GM19467 (cell line): ENCODE measurements around the gene COPG2.
"Not testable (repeated sequence)": the region's sequence is repeated elsewhere in the genome, so short reads cannot be mapped to it uniquely, and the experiment has no call there.

Experiments used
- ATAC-seq: cut with Tn5 transposase; IDR thresholded peaks from one replicate; pipeline ENCODE4 v1.9.1; 2021; ENCODE audit warnings: mild to moderate bottlenecking, moderate library complexity; ENCODE audit not compliant: unreplicated experiment

Gene COPG2, protein sequence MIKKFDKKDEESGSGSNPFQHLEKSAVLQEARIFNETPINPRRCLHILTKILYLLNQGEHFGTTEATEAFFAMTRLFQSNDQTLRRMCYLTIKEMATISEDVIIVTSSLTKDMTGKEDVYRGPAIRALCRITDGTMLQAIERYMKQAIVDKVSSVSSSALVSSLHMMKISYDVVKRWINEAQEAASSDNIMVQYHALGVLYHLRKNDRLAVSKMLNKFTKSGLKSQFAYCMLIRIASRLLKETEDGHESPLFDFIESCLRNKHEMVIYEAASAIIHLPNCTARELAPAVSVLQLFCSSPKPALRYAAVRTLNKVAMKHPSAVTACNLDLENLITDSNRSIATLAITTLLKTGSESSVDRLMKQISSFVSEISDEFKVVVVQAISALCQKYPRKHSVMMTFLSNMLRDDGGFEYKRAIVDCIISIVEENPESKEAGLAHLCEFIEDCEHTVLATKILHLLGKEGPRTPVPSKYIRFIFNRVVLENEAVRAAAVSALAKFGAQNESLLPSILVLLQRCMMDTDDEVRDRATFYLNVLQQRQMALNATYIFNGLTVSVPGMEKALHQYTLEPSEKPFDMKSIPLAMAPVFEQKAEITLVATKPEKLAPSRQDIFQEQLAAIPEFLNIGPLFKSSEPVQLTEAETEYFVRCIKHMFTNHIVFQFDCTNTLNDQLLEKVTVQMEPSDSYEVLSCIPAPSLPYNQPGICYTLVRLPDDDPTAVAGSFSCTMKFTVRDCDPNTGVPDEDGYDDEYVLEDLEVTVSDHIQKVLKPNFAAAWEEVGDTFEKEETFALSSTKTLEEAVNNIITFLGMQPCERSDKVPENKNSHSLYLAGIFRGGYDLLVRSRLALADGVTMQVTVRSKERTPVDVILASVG

GRCh38 chr7:130668258-130669084 lies at the start of gene COPG2:
Gene COPG2, minus strand, starts transcription at chr7:130668748. Its CDS starts 80 bp downstream, at chr7:130668668.
- peak; percentile 93 for ATAC-seq

DNA sequence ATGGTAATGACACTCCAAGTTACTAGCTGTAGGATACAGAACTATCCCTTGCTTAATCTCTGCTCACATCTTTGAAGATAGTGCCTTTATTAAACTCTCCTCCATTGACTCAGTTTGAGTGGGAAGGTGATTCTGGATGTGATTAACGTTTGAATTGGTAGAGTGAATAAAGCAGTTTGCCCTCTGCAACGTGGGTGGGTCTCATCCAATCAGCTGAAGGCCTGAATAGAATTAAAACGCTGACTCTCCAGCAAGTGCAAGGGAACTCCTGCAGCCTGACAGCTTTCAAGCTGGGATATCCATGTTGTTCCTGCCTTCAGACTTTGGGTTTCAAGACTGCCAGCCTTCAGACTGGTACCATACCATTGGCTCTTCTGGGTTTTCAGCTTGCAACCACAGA lies 43.9 kb upstream of the COPG2 start:
- no peak for ATAC-seq

DNA sequence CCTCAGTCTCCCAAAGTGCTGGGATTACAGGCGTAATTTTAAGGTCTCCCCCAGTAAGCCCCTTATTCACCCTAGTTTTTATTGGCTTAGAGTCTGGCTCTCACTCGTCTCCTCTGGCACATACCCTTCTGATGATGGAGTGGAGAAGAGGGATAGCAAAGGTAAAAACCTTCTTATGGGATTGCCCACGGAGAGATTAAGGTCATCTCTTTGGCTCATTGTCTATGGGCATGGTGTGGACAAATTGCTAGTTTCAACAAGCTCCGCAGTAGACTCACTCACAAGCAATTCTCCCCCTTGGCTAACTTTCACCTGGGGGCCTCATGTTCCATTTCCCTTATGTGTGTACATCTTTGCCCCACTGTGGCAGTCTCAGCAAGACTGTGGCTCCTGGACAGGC lies 40.2 kb upstream of the COPG2 start:
- ATAC-seq, result no peak

- no peak for ATAC-seq
Observed at GRCh38 chr7:130708001-130708400, 39.5 kb upstream of the COPG2 start.

- ATAC-seq, result no peak
Observed at GRCh38 chr7:130703851-130704250, 35.3 kb upstream of the COPG2 start.

DNA sequence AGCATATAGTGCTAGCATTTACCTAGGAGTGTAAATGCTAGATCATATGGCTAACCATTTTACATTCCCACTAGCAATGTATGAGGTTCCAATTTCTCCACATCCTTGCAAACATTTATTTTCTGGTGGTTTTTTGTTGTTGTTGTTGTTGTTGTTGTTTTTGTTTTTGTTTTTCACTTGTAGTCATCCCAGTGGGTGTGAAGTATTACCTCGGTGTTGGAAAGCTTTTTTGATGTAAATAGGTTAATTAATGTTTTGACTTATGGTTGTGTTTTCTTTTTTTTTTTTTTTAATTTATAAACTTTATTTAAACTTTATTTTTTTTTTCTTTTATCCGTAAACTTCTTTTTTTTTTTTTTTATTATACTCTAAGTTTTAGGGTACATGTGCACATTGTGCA lies 33.1 kb upstream of the COPG2 start:
- ATAC-seq, result no peak

DNA sequence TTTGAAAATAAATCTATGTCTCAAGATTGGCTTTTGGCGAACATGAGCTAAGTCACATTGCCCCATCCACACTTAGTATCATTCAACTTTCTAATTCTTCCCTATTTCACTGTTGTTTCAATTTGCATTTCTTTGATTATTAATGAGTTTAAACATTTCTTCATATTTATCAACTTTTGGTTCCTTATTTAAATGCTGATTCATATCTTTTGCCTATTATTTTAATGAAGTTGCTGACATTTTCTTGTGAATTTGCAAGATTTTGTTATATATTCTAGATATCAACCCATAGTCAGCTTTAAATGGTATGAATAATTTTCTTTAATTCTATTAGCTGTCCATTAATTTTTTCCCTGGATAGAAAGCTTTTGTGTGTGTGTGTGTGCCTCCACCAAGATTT lies 32.2 kb upstream of the COPG2 start:
- no peak for ATAC-seq

GRCh38 chr7:130699686-130700085 lies 31.1 kb upstream of the COPG2 start:
- no peak for ATAC-seq

- no peak for ATAC-seq
Observed at GRCh38 chr7:130697820-130698219, 29.3 kb upstream of the COPG2 start.

DNA sequence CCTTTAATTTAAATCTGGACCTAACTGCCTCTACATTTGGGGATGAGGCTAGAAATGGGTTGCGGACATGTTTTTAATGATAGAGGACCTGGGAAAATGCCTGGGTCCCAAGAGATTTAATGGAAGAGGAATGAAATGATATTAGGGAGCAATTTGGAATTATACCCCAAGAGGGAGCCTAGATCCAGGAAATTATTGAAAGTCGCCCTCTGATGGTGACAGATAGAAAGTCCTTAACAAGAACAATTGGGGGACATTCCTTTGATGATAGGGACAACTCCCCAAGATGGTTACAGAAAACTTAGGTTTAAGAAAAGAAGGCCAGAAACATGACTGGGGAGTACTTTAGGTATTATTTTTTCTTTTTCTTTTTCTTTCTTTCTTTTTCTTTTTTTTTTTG lies 27.3 kb upstream of the COPG2 start:
- no peak for ATAC-seq

DNA sequence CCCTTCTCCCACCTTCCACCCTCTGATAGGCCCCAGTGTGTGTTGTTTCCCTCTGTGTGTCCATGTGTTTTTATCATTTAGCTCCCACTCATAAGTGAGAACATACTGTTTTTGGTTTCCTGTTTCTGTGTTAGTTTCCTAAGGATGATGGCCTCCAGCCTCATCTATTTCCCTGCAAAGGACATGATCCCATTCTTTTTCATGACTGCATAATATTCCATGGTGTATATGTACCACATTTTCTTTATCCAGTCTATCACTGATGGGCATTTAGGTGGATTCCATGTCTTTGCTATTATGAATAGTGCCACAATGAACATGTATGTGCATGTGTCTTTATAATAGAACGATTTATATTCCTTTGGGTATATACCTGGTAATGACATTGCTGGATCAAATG lies 23.8 kb upstream of the COPG2 start:
- ATAC-seq, result not testable (repeated sequence)

GRCh38 chr7:130689683-130690082 lies 21.1 kb upstream of the COPG2 start:
- no peak for ATAC-seq

DNA sequence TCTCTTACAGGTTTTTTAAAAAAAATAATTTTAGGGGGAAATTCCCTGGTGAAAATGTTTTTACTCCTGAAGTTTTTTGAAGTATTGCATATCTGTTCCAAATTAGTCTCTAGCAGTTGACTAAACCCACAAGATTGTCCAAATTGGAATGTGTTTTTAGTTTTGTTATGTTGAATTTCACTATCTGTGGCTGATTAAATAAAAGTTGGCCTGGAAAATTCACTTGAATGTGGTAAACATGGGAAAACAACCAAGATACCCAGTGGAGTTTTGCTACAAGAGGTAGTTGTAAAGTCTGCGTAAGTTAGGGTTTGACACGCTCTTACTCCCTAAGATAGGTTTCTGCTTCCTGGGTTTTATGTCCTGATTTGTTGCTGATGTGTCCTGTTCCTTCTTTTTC lies 14.5 kb upstream of the COPG2 start:
- no peak for ATAC-seq

DNA sequence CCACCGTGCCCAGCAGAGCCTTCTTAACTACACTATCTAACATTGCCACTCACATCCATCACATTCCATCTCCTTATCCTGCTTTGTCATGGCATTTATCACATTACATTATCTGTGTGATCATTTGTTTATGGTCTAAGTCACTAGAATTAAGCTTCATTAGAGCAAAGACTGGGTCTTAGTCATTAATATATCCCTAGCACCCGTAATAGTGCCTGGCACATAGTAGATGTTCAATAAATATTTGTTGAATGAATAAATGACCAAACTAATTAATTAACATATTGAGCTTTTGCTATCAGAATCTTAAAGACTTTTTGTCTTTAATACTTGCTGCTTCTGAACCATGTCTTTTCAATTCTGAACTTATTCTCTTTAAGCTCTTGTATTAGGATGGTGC lies 5.9 kb upstream of the COPG2 start:
- ATAC-seq, result no peak

GRCh38 chr7:130673066-130673465 lies 4.5 kb upstream of the COPG2 start:
- ATAC-seq, result no peak

- no peak for ATAC-seq
Observed at GRCh38 chr7:130672146-130672545, 3.6 kb upstream of the COPG2 start.

- no peak for ATAC-seq
Observed at GRCh38 chr7:130669085-130669700, 645 bp upstream of the COPG2 start.

DNA sequence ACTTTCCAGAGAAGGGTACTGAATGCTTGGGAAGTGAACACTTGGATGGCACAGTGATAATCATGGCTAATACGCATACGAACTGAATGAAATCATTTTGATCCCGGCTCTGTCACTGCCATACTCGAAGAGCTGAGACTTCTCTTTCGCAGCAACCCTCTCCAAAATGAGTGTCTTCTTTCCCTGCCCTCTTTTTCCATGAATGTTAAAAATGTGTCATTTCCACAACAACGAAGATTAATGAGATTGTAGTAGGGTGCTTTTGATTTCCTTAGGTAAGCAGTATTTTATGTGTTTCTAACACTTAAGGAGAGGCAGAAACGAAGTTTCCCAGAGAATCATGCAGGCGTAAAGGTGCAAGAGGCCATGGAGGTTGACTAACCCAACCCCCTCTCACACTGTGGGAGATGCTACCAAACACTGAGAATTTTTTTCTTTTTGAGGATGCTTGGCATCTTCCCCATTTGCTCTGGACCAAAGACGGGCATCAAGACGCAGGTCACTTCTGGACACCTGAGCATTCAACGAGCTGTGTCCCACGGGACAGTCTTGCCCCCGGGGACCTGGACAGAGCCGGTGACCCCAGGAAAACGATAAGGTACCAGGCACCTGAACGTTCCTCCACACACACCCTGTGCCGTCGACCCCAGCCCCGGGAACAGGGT lies 823 bp downstream of the COPG2 start:
- ATAC-seq, result no peak

GRCh38 chr7:130662426-130662825 lies 6.1 kb downstream of the COPG2 start:
- no peak for ATAC-seq

GRCh38 chr7:130655286-130655685 lies 13.3 kb downstream of the COPG2 start:
- no peak for ATAC-seq
